ENCODE data around the gene ATCAY. TPM values are rescaled to one million over a fixed set of nuclear protein-coding genes. Genes with fewer than 3 reads are reported as not detected.

Gene ATCAY
- total RNA-seq, 4 donors from 2014 or later = not detected

GRCh38 chr19:3838661-3839060, 41.8 kb upstream of the ATCAY start:
- WGBS, 2 donors = 85 to 86% methylated on average over 5 of the region's 13 CpGs
- Histone ChIP-seq H3K27ac (no peak overlapping the region), H3K36me3 (no peaks in the 10 kb centered on the region), H3K4me3 (no peak overlapping the region), H3K4me1 (no peaks in the 10 kb centered on the region), H3K9me3 (no peaks in the 10 kb centered on the region), H3K27me3 (peaks cover 0 to 17% (median 0%) of the 10 kb centered on the region in 4 donors)
- intact Hi-C loops (cut with DNase I) = no loop called here
- no peak for DNase-seq
- TF ChIP-seq, protein P1, sequence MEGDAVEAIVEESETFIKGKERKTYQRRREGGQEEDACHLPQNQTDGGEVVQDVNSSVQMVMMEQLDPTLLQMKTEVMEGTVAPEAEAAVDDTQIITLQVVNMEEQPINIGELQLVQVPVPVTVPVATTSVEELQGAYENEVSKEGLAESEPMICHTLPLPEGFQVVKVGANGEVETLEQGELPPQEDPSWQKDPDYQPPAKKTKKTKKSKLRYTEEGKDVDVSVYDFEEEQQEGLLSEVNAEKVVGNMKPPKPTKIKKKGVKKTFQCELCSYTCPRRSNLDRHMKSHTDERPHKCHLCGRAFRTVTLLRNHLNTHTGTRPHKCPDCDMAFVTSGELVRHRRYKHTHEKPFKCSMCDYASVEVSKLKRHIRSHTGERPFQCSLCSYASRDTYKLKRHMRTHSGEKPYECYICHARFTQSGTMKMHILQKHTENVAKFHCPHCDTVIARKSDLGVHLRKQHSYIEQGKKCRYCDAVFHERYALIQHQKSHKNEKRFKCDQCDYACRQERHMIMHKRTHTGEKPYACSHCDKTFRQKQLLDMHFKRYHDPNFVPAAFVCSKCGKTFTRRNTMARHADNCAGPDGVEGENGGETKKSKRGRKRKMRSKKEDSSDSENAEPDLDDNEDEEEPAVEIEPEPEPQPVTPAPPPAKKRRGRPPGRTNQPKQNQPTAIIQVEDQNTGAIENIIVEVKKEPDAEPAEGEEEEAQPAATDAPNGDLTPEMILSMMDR (IDR thresholded peaks at IDR 0.05) = no peak
- no peak for TF ChIP-seq POLR2A (IDR thresholded peaks at IDR 0.05)

DNA sequence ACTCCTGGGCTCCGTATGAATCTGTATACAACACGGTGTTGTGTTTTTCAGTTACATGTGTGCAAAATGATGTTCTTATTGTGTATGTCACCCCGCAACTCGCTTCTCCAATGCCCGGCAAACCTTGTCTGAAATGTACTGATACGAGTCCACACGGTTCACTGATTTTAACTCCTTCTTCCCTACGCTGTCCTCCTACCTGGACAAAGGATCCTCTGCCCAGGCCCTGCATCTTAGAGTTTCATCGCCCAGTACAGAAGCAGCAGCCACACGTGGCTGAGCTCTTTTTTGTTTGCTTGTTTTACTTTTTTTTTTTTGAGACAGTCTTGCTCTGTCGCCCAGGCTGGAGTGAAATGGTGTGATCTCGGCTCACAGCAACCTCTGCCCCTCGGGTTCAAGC, 40.5 kb upstream of the ATCAY start:
- Histone ChIP-seq H3K9me3 (no peaks in the 10 kb centered on the region), H3K36me3 (no peaks in the 10 kb centered on the region), H3K4me1 (no peaks in the 10 kb centered on the region), H3K27ac (no peak overlapping the region), H3K27me3 (peaks cover 0 to 4% (median 0%) of the 10 kb centered on the region in 4 donors), H3K4me3 (no peak overlapping the region)
- TF ChIP-seq POLR2A (IDR thresholded peaks at IDR 0.05) = no peak
- TF ChIP-seq, protein P1 (IDR thresholded peaks at IDR 0.05) = no peak
- intact Hi-C loops (cut with DNase I) = no loop called here
- 61 to 73% methylated on average over 13 of the region's 13 CpGs for WGBS, 2 donors
- DNase-seq = no peak

DNA sequence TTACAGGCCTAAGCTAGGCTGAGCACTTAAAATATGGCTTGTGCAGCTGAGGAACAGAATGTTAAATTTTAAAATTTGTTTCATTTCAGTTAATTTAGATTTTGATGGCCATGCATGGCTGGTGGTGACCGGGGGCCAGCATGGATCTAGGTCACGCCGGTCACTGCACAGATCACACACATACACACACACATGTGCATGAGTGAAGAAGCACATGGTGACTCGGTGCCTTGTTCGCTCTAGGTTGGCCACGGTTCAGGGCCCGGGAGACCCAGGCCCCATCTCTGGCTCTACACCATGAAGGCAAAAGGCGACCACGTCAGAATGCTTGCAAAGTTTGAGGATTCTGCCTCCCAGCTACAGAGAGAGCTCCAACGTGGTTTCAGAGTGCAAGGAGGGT, 39.7 kb upstream of the ATCAY start:
- DNase-seq = no peak
- Histone ChIP-seq H3K27ac (no peak overlapping the region), H3K9me3 (no peaks in the 10 kb centered on the region), H3K36me3 (no peaks in the 10 kb centered on the region), H3K4me1 (no peaks in the 10 kb centered on the region), H3K4me3 (no peak overlapping the region), H3K27me3 (peaks cover 0 to 4% (median 0%) of the 10 kb centered on the region in 4 donors)
- intact Hi-C loops (cut with DNase I) = no loop called here
- 84 to 90% methylated on average over 8 to 10 of the region's 10 CpGs for WGBS, 2 donors
- no peak for TF ChIP-seq POLR2A (IDR thresholded peaks at IDR 0.05)
- TF ChIP-seq, protein P1 (IDR thresholded peaks at IDR 0.05) = no peak

DNA sequence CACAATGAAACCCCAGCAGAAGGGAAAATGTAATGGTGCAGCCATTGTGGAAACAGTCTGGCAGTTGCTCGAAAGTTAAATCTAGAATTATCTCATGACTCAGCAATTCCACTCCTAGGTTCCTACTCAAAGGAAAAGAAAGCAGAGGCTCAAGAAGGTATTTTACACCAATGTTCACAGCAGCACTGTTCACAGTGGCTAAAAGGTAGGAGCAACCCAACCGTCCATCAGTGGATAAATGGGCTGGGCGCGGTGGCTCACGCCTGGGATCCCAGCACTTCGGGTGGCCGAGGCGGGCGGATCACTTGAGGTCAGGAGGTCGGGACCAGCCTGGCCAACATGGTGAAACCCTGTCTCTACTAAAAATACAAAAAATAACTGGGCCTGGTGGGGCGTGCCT, 37.5 kb upstream of the ATCAY start:
- peaks cover 0 to 9% (median 0%) of the 10 kb centered on the region in 4 donors for H3K27me3 ChIP-seq
- WGBS, 2 donors = 80% methylated on average over 9 to 11 of the region's 11 CpGs
- H3K27ac ChIP-seq = no peak overlapping the region
- no peaks in the 10 kb centered on the region for H3K4me1 ChIP-seq
- intact Hi-C loops (cut with DNase I) = no loop called here
- no peaks in the 10 kb centered on the region for H3K9me3 ChIP-seq
- TF ChIP-seq, protein P1 (IDR thresholded peaks at IDR 0.05) = no peak
- no peak for TF ChIP-seq POLR2A (IDR thresholded peaks at IDR 0.05)
- no peak overlapping the region for H3K4me3 ChIP-seq
- H3K36me3 ChIP-seq = no peaks in the 10 kb centered on the region
- no peak for DNase-seq

- no peaks in the 10 kb centered on the region for H3K36me3 ChIP-seq
- DNase-seq = no peak
- no peaks in the 10 kb centered on the region for H3K4me1 ChIP-seq
- intact Hi-C loops (cut with DNase I) = no loop called here
- no peaks in the 10 kb centered on the region for H3K9me3 ChIP-seq
- no peak overlapping the region for H3K27ac ChIP-seq
- WGBS, 2 donors = 68 to 72% methylated on average over 4 to 5 of the region's 5 CpGs
- no peak for TF ChIP-seq POLR2A (IDR thresholded peaks at IDR 0.05)
- TF ChIP-seq, protein P1 (IDR thresholded peaks at IDR 0.05) = no peak
- H3K4me3 ChIP-seq = no peak overlapping the region
- peaks cover 0 to 5% (median 0%) of the 10 kb centered on the region in 4 donors for H3K27me3 ChIP-seq
Observed at GRCh38 chr19:3844596-3844995, 35.9 kb upstream of the ATCAY start.

Data from esophagus squamous epithelium (tissue), 5 donors.